H1 (cell line): ENCODE measurements around the gene DLX4. TPM values are rescaled to one million over a fixed set of nuclear protein-coding genes. Genes with fewer than 3 reads are reported as not detected.

Experiments used
- CTCF ChIA-PET: fragments of 300-600 bp; sonication (Branson Sonifier 250); formaldehyde crosslinking; loops from one replicate; lab custom pipeline; 2021; ENCODE audit not compliant: partially characterized antibody; lab: Charles Lee
- POLR2A ChIA-PET: fragments of 300-600 bp; sonication (Branson Sonifier 250); formaldehyde crosslinking; loops from one replicate; lab custom pipeline; 2021; ENCODE audit warnings: inconsistent platforms; ENCODE audit not compliant: partially characterized antibody; lab: Charles Lee
- DNase-seq, 2 experiments: peaks; one replicate each; pipeline versions ENCODE4 v3.0.0 to v3.0.0-alpha.2; 2010 to 2022; ENCODE audit warnings: low spot score in 2 of 2, low read depth in 1 of 2, mixed read lengths in 1 of 2
- FAIRE-seq: peaks from 2 replicates; lab custom pipeline; 2011; peaks lifted over from hg19 to GRCh38; lab: Jason Lieb, UNC
- H2AFZ ChIP-seq: 2 replicates; pipeline ENCODE4 v1.8.1; 2012; ENCODE audit warnings: low read length, inconsistent platforms
- H2AK5ac ChIP-seq: 2 replicates; pipeline ENCODE4 v1.6.1; 2013; ENCODE audit warnings: low read depth, low read length
- H2BK120ac ChIP-seq: replicated peaks from 2 replicates; pipeline ENCODE3; 2013; ENCODE audit warnings: low read depth, low read length, inconsistent platforms
- H2BK12ac ChIP-seq: 2 replicates; pipeline ENCODE4 v1.6.1; 2013; ENCODE audit warnings: low read depth, low read length
- H2BK15ac ChIP-seq: 2 replicates; pipeline ENCODE4 v1.6.1; 2013; ENCODE audit warnings: low read length
- H2BK20ac ChIP-seq: 2 replicates; pipeline ENCODE4 v1.6.1; 2013; ENCODE audit warnings: low read length
- H2BK5ac ChIP-seq: 2 replicates; pipeline ENCODE4 v1.6.1; 2013; ENCODE audit warnings: low read depth, low read length
- H3K14ac ChIP-seq: 2 replicates; pipeline ENCODE4 v1.6.1; 2013; ENCODE audit warnings: inconsistent platforms; ENCODE audit not compliant: insufficient read length
- H3K18ac ChIP-seq: 2 replicates; pipeline ENCODE4 v1.6.1; 2013; ENCODE audit warnings: low read length; ENCODE audit errors: extremely low read depth
- H3K23ac ChIP-seq: 2 replicates; pipeline ENCODE4 v1.6.1; 2013; ENCODE audit warnings: inconsistent platforms; ENCODE audit not compliant: insufficient read length
- H3K23me2 ChIP-seq: 2 replicates; pipeline ENCODE4 v1.6.1; 2013; ENCODE audit warnings: low read depth, low read length
- H3K27ac ChIP-seq: 2 replicates; pipeline ENCODE4 v1.6.1; 2011; ENCODE audit warnings: low read depth, low read length, inconsistent platforms
- H3K27me3 ChIP-seq, 4 experiments: replicated peaks in 1 of 4; 1 replicate in 1 of 4; 2 replicates in 3 of 4; pipeline versions ENCODE4 v1.6.1 to v1.8.1; 2011 to 2013; ENCODE audit warnings: low read length in 3 of 4, mild to moderate bottlenecking in 3 of 4, inconsistent platforms in 2 of 4, mixed read lengths in 2 of 4, moderate library complexity in 1 of 4; ENCODE audit not compliant: control insufficient read depth in 3 of 4, insufficient read depth in 3 of 4; ENCODE audit errors: extremely low read depth in 1 of 4
- H3K36me3 ChIP-seq, 4 experiments: 2 replicates each; pipeline versions ENCODE4 v1.6.1 to v1.8.1; 2011 to 2013; ENCODE audit warnings: mild to moderate bottlenecking in 4 of 4, low read length in 3 of 4, moderate library complexity in 2 of 4, control low read depth in 1 of 4, inconsistent platforms in 1 of 4; ENCODE audit not compliant: insufficient read depth in 4 of 4, control insufficient read depth in 2 of 4
- H3K4ac ChIP-seq: replicated peaks from 2 replicates; pipeline ENCODE3; 2013; ENCODE audit warnings: low read length, low read depth, mixed read lengths, inconsistent platforms; ENCODE audit not compliant: insufficient read length
- H3K4me1 ChIP-seq, 4 experiments: replicated peaks in 1 of 4; 1 replicate in 1 of 4; 2 replicates in 3 of 4; pipeline versions ENCODE4 v1.6.1 to v1.8.1; 2011 to 2013; ENCODE audit warnings: low read length in 3 of 4, inconsistent platforms in 2 of 4, mixed read lengths in 1 of 4; ENCODE audit not compliant: insufficient read depth in 4 of 4, control insufficient read depth in 3 of 4
- H3K4me2 ChIP-seq, 2 experiments: 2 replicates each; pipeline versions ENCODE4 v1.6.1 to v1.8.1; 2011 to 2013; ENCODE audit warnings: low read depth in 2 of 2, low read length in 2 of 2, control low read depth in 1 of 2, inconsistent platforms in 1 of 2, mild to moderate bottlenecking in 1 of 2; ENCODE audit not compliant: insufficient read depth in 1 of 2
- H3K4me3 ChIP-seq, 4 experiments: fragments of 200-600, 300-600 bp in 1 of 4; sonication (generic), shearing (Covaris generic), sonication (Bioruptor Twin) in 1 of 4; 2 replicates each; pipeline versions ENCODE4 v1.5.1 to v1.8.1; 2011 to 2016; ENCODE audit warnings: low read length in 4 of 4, low read depth in 3 of 4, control low read depth in 2 of 4, inconsistent platforms in 2 of 4, mild to moderate bottlenecking in 2 of 4, mixed read lengths in 1 of 4, moderate library complexity in 1 of 4; ENCODE audit not compliant: insufficient read depth in 2 of 4; ENCODE audit errors: extremely low read depth in 1 of 4
- H3K56ac ChIP-seq: replicated peaks from 2 replicates; pipeline ENCODE3; 2013; ENCODE audit warnings: low read depth, mild to moderate bottlenecking, mixed read lengths, low read length, inconsistent platforms; ENCODE audit not compliant: insufficient read length
- H3K79me1 ChIP-seq: 2 replicates; pipeline ENCODE4 v1.6.1; 2013; ENCODE audit warnings: low read depth, low read length, control low read depth
- H3K79me2 ChIP-seq, 2 experiments: 2 replicates each; pipeline versions ENCODE4 v1.6.1 to v1.8.1; 2012 to 2013; ENCODE audit warnings: low read length in 2 of 2, mild to moderate bottlenecking in 2 of 2, inconsistent platforms in 1 of 2; ENCODE audit not compliant: insufficient read depth in 2 of 2, control insufficient read depth in 1 of 2
- H3K9ac ChIP-seq, 4 experiments: replicated peaks in 1 of 4; 1 replicate in 1 of 4; 2 replicates in 3 of 4; pipeline versions ENCODE4 v1.6.1 to v1.8.1; 2011 to 2013; ENCODE audit warnings: low read depth in 3 of 4, low read length in 3 of 4, control low read depth in 2 of 4, mild to moderate bottlenecking in 2 of 4, moderate library complexity in 2 of 4, inconsistent platforms in 1 of 4; ENCODE audit errors: extremely low read depth in 1 of 4
- H3K9me3 ChIP-seq, 2 experiments: 2 replicates each; pipeline versions ENCODE4 v1.6.1 to v1.8.1; 2012 to 2013; ENCODE audit warnings: mild to moderate bottlenecking in 2 of 2, moderate library complexity in 2 of 2, control low read depth in 1 of 2, inconsistent platforms in 1 of 2, low read depth in 1 of 2, low read length in 1 of 2, mixed read lengths in 1 of 2; ENCODE audit not compliant: insufficient read depth in 2 of 2
- H4K20me1 ChIP-seq, 2 experiments: replicated peaks in 1 of 2; 2 replicates each; pipeline versions ENCODE3 to v1.8.1; 2011 to 2013; ENCODE audit warnings: inconsistent platforms in 2 of 2, low read length in 2 of 2, mild to moderate bottlenecking in 1 of 2; ENCODE audit not compliant: insufficient read depth in 2 of 2, control insufficient read depth in 1 of 2
- H4K5ac ChIP-seq: 2 replicates; pipeline ENCODE4 v1.6.1; 2013; ENCODE audit warnings: low read length, low read depth, mixed read lengths, inconsistent platforms; ENCODE audit not compliant: insufficient read length
- H4K8ac ChIP-seq: 2 replicates; pipeline ENCODE4 v1.8.0; 2013; ENCODE audit warnings: mild to moderate bottlenecking, moderate library complexity, low read length, inconsistent platforms; ENCODE audit not compliant: insufficient read depth; ENCODE audit errors: extremely low read depth
- H4K91ac ChIP-seq: replicated peaks from 2 replicates; pipeline ENCODE3; 2013; ENCODE audit warnings: low read length, mixed read lengths, inconsistent platforms; ENCODE audit not compliant: insufficient read length
- BCL11A ChIP-seq, 2 experiments: IDR thresholded peaks; one replicate each; pipeline ENCODE4 v1.6.1; 2011; ENCODE audit warnings: low read depth in 2 of 2, low read length in 2 of 2, mild to moderate bottlenecking in 2 of 2
- CBX8 ChIP-seq: fragments of 300-800, 300-1000 bp; sonication (generic); IDR thresholded peaks from 2 replicates; pipeline ENCODE4 v1.7.1; 2016; ENCODE audit warnings: low read depth, low read length, borderline replicate concordance
- CEBPB ChIP-seq: IDR thresholded peaks from 2 replicates; pipeline ENCODE4 v1.6.1; 2012; ENCODE audit warnings: low read depth, low read length
- EZH2 ChIP-seq: fragments of 200-600 bp; sonication (generic); IDR thresholded peaks from 2 replicates; pipeline ENCODE4 v1.7.1; 2012; ENCODE audit warnings: low read depth, mild to moderate bottlenecking, moderate library complexity, low read length, inconsistent platforms; ENCODE audit not compliant: severe bottlenecking
- JUN ChIP-seq: IDR thresholded peaks from 2 replicates; pipeline ENCODE4 v1.6.1; 2011; ENCODE audit warnings: low read depth, mild to moderate bottlenecking, improper control_type of control experiment, low read length
- KDM4A ChIP-seq: IDR thresholded peaks from one replicate; pipeline ENCODE4 v1.7.1; 2012; ENCODE audit warnings: low read depth, mild to moderate bottlenecking, moderate library complexity, low read length, inconsistent platforms; ENCODE audit not compliant: severe bottlenecking
- MAX ChIP-seq: IDR thresholded peaks from 2 replicates; pipeline ENCODE4 v1.6.1; 2012; ENCODE audit warnings: inconsistent platforms
- NANOG ChIP-seq: IDR thresholded peaks from 2 replicates; pipeline ENCODE4 v1.6.1; 2011; ENCODE audit warnings: low read length, low read depth, mild to moderate bottlenecking, inconsistent platforms; ENCODE audit not compliant: insufficient read depth, poor library complexity, severe bottlenecking
- RBBP5 ChIP-seq: IDR thresholded peaks from 2 replicates; pipeline ENCODE4 v1.7.1; 2012; ENCODE audit warnings: low read depth, mild to moderate bottlenecking, inconsistent platforms, low read length, moderate library complexity, borderline replicate concordance
- RNF2 ChIP-seq: fragments of 200-900, 300-1000 bp; sonication (generic); IDR thresholded peaks from 2 replicates; pipeline ENCODE4 v1.7.1; 2016; ENCODE audit warnings: borderline replicate concordance, low read depth, mild to moderate bottlenecking, antibody characterized with exemption, low read length; ENCODE audit not compliant: poor library complexity, severe bottlenecking; ENCODE audit errors: missing control alignments
- SRF ChIP-seq: IDR thresholded peaks from 2 replicates; pipeline ENCODE4 v1.6.1; 2011; ENCODE audit warnings: mild to moderate bottlenecking, low read depth, low read length, moderate library complexity
- TAF1 ChIP-seq: IDR thresholded peaks from 2 replicates; pipeline ENCODE4 v1.6.1; 2011; ENCODE audit warnings: mild to moderate bottlenecking, low read depth, low read length
- WGBS, 2 experiments: shearing (Covaris generic) in 1 of 2; methylation state at CpG; one replicate each; pipeline versions ENCODE4 v1.1.6 to v1.1.7; 2013 to 2015; ENCODE audit warnings: low lambda C conversion rate in 2 of 2, mixed read lengths in 2 of 2, inconsistent platforms in 1 of 2, low coverage in 1 of 2, missing lambda C conversion rate in 1 of 2; ENCODE audit not compliant: insufficient replicate concordance in 2 of 2, insufficient coverage in 1 of 2, insufficient read length in 1 of 2; ENCODE audit errors: extremely low coverage in 1 of 2, missing lambda C conversion rate in 1 of 2; 5-methylcytosine and 5-hydroxymethylcytosine counted together
- polyA plus RNA-seq, 7 experiments: library from polyadenylated mRNA; depleted of rRNA in 3 of 7; stranded (reverse) in 5 of 7; unstranded in 2 of 7; fragments of >200 nt in 5 of 7; fragments of 200-250 nt in 2 of 7; gene quantifications; 1 replicate in 5 of 7; 2 replicates in 1 of 7; 4 replicates in 1 of 7; pipeline versions ENCODE4 v1.2.1 to v1.2.3, GENCODE V29; 2011 to 2013; ENCODE audit warnings: missing spikeins in 2 of 7, mixed read lengths in 2 of 7
- total RNA-seq: library from RNA; stranded (reverse); fragmentation: NEBNext Ultra II Directional; extraction: Animal tissue kit (Norgen Biotek cat#: 25700); gene quantifications from 2 replicates; pipeline ENCODE4 v1.2.1, GENCODE V29; 2021

DLX4 gene
- total and polyA plus RNA-seq, 2 of the 8 experiments (the other 6 are each of a cell fraction or from before 2014, with no cell fraction given), result 0.67 to 0.80 TPM

- Histone ChIP-seq H4K20me1 (no peaks in the 10 kb centered on the region), H3K4ac (no peak overlapping the region), H3K18ac (no peak overlapping the region), H2AK5ac (no peak overlapping the region), H3K56ac (no peak overlapping the region), H3K4me1 (peaks cover 0 to 10% (median 0%) of the 10 kb centered on the region in 4 experiments; a peak in 5 of 7 replicates), H3K23ac (no peak overlapping the region), H4K8ac (no peak overlapping the region), H3K9ac (no peak overlapping the region), H3K23me2 (no peaks in the 10 kb centered on the region), H2BK12ac (no peak overlapping the region), H4K91ac (no peak overlapping the region), H3K27ac (no peak overlapping the region), H2BK120ac (no peak overlapping the region), H3K27me3 (no peaks in the 10 kb centered on the region), H3K14ac (no peak overlapping the region), H3K36me3 (no peaks in the 10 kb centered on the region), H3K4me3 (no peak overlapping the region), H2BK20ac (no peak overlapping the region), H4K5ac (no peak overlapping the region), H2BK15ac (no peak overlapping the region), H3K9me3 (no peaks in the 10 kb centered on the region), H3K4me2 (no peak overlapping the region), H2AFZ (no peak overlapping the region), H3K79me2 (no peaks in the 10 kb centered on the region), H3K79me1 (no peaks in the 10 kb centered on the region), H2BK5ac (no peak overlapping the region)
- WGBS, 2 experiments, result 80% methylated on average over 10 of the region's 16 CpGs; no CpG with 5 or more reads in 1 of the 2 experiments
- CTCF ChIA-PET, result interaction anchor here (0.9 to 10.3 kb wide), 13 partner anchors 13 to 71 kb away, joined by 3 to 87 read pairs (median 4); partner anchors contain the start of gene DLX3
- FAIRE-seq, result no peak
- POLR2A ChIA-PET, result interaction anchor here (0.7 to 1.0 kb wide), 3 partner anchors 10 to 23 kb away, joined by 3 to 5 read pairs (median 3); no protein-coding TSS in a partner anchor
- DNase-seq, result no peak
- TF ChIP-seq SRF, result no peak
- no peak for TF ChIP-seq TAF1
- TF ChIP-seq CBX8, result no peak
- TF ChIP-seq KDM4A, result no peak
- no peak for TF ChIP-seq BCL11A (IDR thresholded peaks at IDR 0.05; ENCODE audit: low read depth in 2 of 2, low read length in 2 of 2)
- no peak for TF ChIP-seq JUN
- TF ChIP-seq NANOG, result no peak
- no peak for TF ChIP-seq RBBP5
- TF ChIP-seq CEBPB, result no peak
- TF ChIP-seq EZH2, result no peak
- no peak for TF ChIP-seq MAX
- no peak for TF ChIP-seq RNF2
Measured at GRCh38 chr17:49931416-49932137, 37.4 kb upstream of the DLX4 start.
